Small intestine (tissue), 7 donors: Measurements from ENCODE around the gene ASPHD2. TPM values are rescaled to one million over a fixed set of nuclear protein-coding genes. Genes with fewer than 3 reads are reported as not detected.
A peak's percentile ranks its signal among the peaks of the same experiment; 100 is the strongest.

Experiments used
- DNase-seq, 2 donors: peaks; one replicate each; pipeline versions ENCODE4 v3.0.0 to v3.0.0-alpha.2; 2013
- FAIRE-seq: peaks from 2 replicates; lab custom pipeline; 2012; peaks lifted over from hg19 to GRCh38; lab: Jason Lieb, UNC
- H3K27ac ChIP-seq, 3 donors: one replicate each; pipeline ENCODE4 v1.5.1; 2013; ENCODE audit warnings: low read length in 2 of 3, mild to moderate bottlenecking in 2 of 3, control low read depth in 1 of 3, inconsistent platforms in 1 of 3, low read depth in 1 of 3, moderate library complexity in 1 of 3
- H3K27me3 ChIP-seq, 3 donors: one replicate each; pipeline ENCODE4 v1.6.1; 2013; ENCODE audit warnings: low read length in 3 of 3, inconsistent platforms in 1 of 3; ENCODE audit not compliant: control insufficient read depth in 3 of 3, insufficient read depth in 3 of 3
- H3K36me3 ChIP-seq, 3 donors: one replicate each; pipeline ENCODE4 v1.6.1; 2013; ENCODE audit warnings: low read length in 3 of 3, inconsistent platforms in 1 of 3, low read depth in 1 of 3, mild to moderate bottlenecking in 1 of 3, moderate library complexity in 1 of 3; ENCODE audit not compliant: control insufficient read depth in 3 of 3, insufficient read depth in 2 of 3
- H3K4me1 ChIP-seq, 3 donors: one replicate each; pipeline ENCODE4 v1.6.1; 2013; ENCODE audit warnings: low read length in 2 of 3, inconsistent platforms in 1 of 3, low read depth in 1 of 3, mild to moderate bottlenecking in 1 of 3, moderate library complexity in 1 of 3; ENCODE audit not compliant: control insufficient read depth in 3 of 3, insufficient read depth in 2 of 3
- H3K4me3 ChIP-seq, 3 donors: one replicate each; pipeline ENCODE4 v1.5.1; 2013; ENCODE audit warnings: low read length in 3 of 3, control low read depth in 1 of 3, inconsistent platforms in 1 of 3, low read depth in 1 of 3, mild to moderate bottlenecking in 1 of 3, moderate library complexity in 1 of 3
- H3K9me3 ChIP-seq, 2 donors: one replicate each; pipeline ENCODE4 v1.6.1; 2013; ENCODE audit warnings: low read depth in 1 of 2, low read length in 1 of 2; ENCODE audit not compliant: control insufficient read depth in 2 of 2, insufficient read depth in 1 of 2
- WGBS, 3 donors: extraction: QIAGEN DNeasy Blood & Tissue Kit; methylation state at CpG; one replicate each; pipeline ENCODE4 v1.1.7; 2013; 5-methylcytosine and 5-hydroxymethylcytosine counted together
- polyA plus RNA-seq, 4 donors: library from polyadenylated mRNA; stranded (reverse) in 3 of 4; unstranded in 1 of 4; fragments of 200-250 nt in 3 of 4; fragments of 120-200 nt in 1 of 4; gene quantifications; one replicate each; pipeline versions ENCODE4 v1.2.1 to v1.2.3, GENCODE V29; 2013
- donor health status: healthy with polysubstance abuse.
- donor health status: control.
- donor health status: control.
- donor health status: Bipolar disorder and iron deficiency.
- donor health status: healthy.

ASPHD2 gene
- polyA plus RNA-seq, 4 donors: 0.45 to 1.8 (median 0.65) TPM

- peaks cover 0 to 6% (median 0%) of the 10 kb centered on the region in 3 donors for H3K4me1 ChIP-seq
- no peak for DNase-seq
- H3K27me3 ChIP-seq: peaks cover 0 to 18% (median 0%) of the 10 kb centered on the region in 3 donors
- no peaks in the 10 kb centered on the region for H3K36me3 ChIP-seq
- H3K9me3 ChIP-seq: peaks cover 0 to 2% of the 10 kb centered on the region in 2 donors
- no peak for FAIRE-seq
- H3K27ac ChIP-seq: no peak overlapping the region
- no peak overlapping the region for H3K4me3 ChIP-seq
Measured at GRCh38 chr22:26426924-26427323, 2.1 kb upstream of the ASPHD2 start.

- no peaks in the 10 kb centered on the region for H3K9me3 ChIP-seq
- peaks cover 0 to 6% (median 0%) of the 10 kb centered on the region in 3 donors for H3K4me1 ChIP-seq
- H3K27ac ChIP-seq: no peak overlapping the region
- peak overlapping the region in 2 of 3 donors; percentile 30 to 79 for H3K4me3 ChIP-seq
- H3K36me3 ChIP-seq: peaks cover 0 to 5% (median 0%) of the 10 kb centered on the region in 3 donors
- FAIRE-seq (no peak), DNase-seq (peak in 1 of 2 donors; percentile 25)
- WGBS, 3 donors: 6 to 12% (median 7%) methylated on average over 22 to 50 of the region's 50 CpGs
- peaks cover 0 to 18% (median 0%) of the 10 kb centered on the region in 3 donors for H3K27me3 ChIP-seq
Measured at GRCh38 chr22:26429458-26430286, 612 bp downstream of the ASPHD2 start.

- DNase-seq: no peak
- Histone ChIP-seq H3K4me3 (no peak overlapping the region), H3K9me3 (no peaks in the 10 kb centered on the region), H3K36me3 (peaks cover 0 to 5% (median 0%) of the 10 kb centered on the region in 3 donors), H3K4me1 (peaks cover 0 to 6% (median 0%) of the 10 kb centered on the region in 3 donors), H3K27ac (no peak overlapping the region), H3K27me3 (peaks cover 0 to 18% (median 0%) of the 10 kb centered on the region in 3 donors)
- 78 to 91% (median 89%) methylated on average over 2 of the region's 2 CpGs for WGBS, 3 donors
- no peak for FAIRE-seq
Measured at GRCh38 chr22:26430600-26430999, 1.5 kb downstream of the ASPHD2 start.

GRCh38 chr22:26431261-26431995, 2.4 kb downstream of the ASPHD2 start:
- Histone ChIP-seq H3K4me1 (peaks cover 0 to 6% (median 2%) of the 10 kb centered on the region in 3 donors), H3K36me3 (peaks cover 0 to 5% (median 0%) of the 10 kb centered on the region in 3 donors), H3K4me3 (no peak overlapping the region), H3K9me3 (no peaks in the 10 kb centered on the region), H3K27me3 (peaks cover 0 to 18% (median 0%) of the 10 kb centered on the region in 3 donors), H3K27ac (no peak overlapping the region)
- no peak for FAIRE-seq
- WGBS, 3 donors: 83 to 87% (median 84%) methylated on average over 13 of the region's 13 CpGs
- peak in 1 of 2 donors; percentile 10 for DNase-seq

- Histone ChIP-seq H3K4me1 (peaks cover 0 to 9% (median 4%) of the 10 kb centered on the region in 3 donors), H3K27me3 (peaks cover 0 to 16% (median 0%) of the 10 kb centered on the region in 3 donors), H3K9me3 (no peaks in the 10 kb centered on the region), H3K27ac (peak overlapping the region in 1 of 3 donors; percentile 24), H3K4me3 (no peak overlapping the region), H3K36me3 (peaks cover 0 to 5% (median 0%) of the 10 kb centered on the region in 3 donors)
- DNase-seq (no peak), FAIRE-seq (no peak)
- 88% methylated on average over 3 of the region's 3 CpGs for WGBS, 3 donors
Measured at GRCh38 chr22:26432619-26433311, 3.7 kb downstream of the ASPHD2 start.

GRCh38 chr22:26433805-26434204, 4.7 kb downstream of the ASPHD2 start:
- no peak for DNase-seq
- Histone ChIP-seq H3K27ac (no peak overlapping the region), H3K27me3 (peaks cover 0 to 13% (median 0%) of the 10 kb centered on the region in 3 donors), H3K4me1 (peaks cover 0 to 4% (median 3%) of the 10 kb centered on the region in 3 donors), H3K9me3 (no peaks in the 10 kb centered on the region), H3K4me3 (no peak overlapping the region), H3K36me3 (peaks cover 0 to 5% (median 0%) of the 10 kb centered on the region in 3 donors)
- WGBS, 3 donors: 94 to 96% (median 95%) methylated on average over 25 of the region's 25 CpGs
- no peak for FAIRE-seq

GRCh38 chr22:26435327-26436093, 6.5 kb downstream of the ASPHD2 start:
- DNase-seq (peak in 1 of 2 donors; percentile 11), FAIRE-seq (no peak)
- Histone ChIP-seq H3K27ac (no peak overlapping the region), H3K9me3 (no peaks in the 10 kb centered on the region), H3K27me3 (peaks cover 0 to 3% (median 0%) of the 10 kb centered on the region in 3 donors), H3K4me1 (peaks cover 0 to 4% (median 3%) of the 10 kb centered on the region in 3 donors), H3K4me3 (no peak overlapping the region), H3K36me3 (peaks cover 0 to 5% (median 0%) of the 10 kb centered on the region in 3 donors)
- 58 to 72% (median 63%) methylated on average over 11 of the region's 11 CpGs for WGBS, 3 donors
